ENCODE data around the gene MED13L.

GRCh38 chr12:116306968-116307367, 29.5 kb upstream of the MED13L start:
- TF ChIP-seq POLR2AphosphoS5 (IDR thresholded peaks at IDR 0.05; ENCODE audit: low read depth, low read length) (no peak), SIN3A (IDR thresholded peaks at IDR 0.05; ENCODE audit: borderline replicate concordance, insufficient read depth, low read length) (no peak), TAF1 (IDR thresholded peaks at IDR 0.05; ENCODE audit: borderline replicate concordance, insufficient read depth, low read length) (no peak)

Data from PFSK-1 (cell line).